Measurements from ENCODE around the gene FHOD3.

The FHOD3 gene

DNA sequence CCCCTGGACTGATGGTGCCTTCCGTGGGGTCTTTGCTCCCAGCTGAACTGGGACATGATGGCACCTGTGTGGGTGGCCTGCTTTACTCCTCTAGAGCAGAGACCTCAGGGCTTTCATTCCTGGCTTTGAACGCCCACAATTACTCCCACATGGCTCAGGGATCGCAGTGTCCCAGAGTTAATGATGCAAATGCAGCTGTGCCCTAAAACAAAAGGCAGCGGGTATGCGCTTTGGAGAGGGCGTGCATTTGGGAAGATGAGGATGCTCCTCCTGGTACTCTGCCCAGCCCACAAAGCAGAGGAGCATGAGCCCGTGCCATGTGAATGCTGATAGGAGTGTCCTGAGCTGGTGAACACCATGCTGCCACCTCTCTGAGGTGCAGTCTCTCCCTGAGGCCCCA, 173.4 kb downstream of the FHOD3 start:
- no peak for TF ChIP-seq SIN3A (IDR thresholded peaks at IDR 0.05; ENCODE audit: borderline replicate concordance, insufficient read depth, low read length)
- TF ChIP-seq POLR2AphosphoS5 (IDR thresholded peaks at IDR 0.05; ENCODE audit: low read depth, low read length) = no peak
- TF ChIP-seq, protein P1, sequence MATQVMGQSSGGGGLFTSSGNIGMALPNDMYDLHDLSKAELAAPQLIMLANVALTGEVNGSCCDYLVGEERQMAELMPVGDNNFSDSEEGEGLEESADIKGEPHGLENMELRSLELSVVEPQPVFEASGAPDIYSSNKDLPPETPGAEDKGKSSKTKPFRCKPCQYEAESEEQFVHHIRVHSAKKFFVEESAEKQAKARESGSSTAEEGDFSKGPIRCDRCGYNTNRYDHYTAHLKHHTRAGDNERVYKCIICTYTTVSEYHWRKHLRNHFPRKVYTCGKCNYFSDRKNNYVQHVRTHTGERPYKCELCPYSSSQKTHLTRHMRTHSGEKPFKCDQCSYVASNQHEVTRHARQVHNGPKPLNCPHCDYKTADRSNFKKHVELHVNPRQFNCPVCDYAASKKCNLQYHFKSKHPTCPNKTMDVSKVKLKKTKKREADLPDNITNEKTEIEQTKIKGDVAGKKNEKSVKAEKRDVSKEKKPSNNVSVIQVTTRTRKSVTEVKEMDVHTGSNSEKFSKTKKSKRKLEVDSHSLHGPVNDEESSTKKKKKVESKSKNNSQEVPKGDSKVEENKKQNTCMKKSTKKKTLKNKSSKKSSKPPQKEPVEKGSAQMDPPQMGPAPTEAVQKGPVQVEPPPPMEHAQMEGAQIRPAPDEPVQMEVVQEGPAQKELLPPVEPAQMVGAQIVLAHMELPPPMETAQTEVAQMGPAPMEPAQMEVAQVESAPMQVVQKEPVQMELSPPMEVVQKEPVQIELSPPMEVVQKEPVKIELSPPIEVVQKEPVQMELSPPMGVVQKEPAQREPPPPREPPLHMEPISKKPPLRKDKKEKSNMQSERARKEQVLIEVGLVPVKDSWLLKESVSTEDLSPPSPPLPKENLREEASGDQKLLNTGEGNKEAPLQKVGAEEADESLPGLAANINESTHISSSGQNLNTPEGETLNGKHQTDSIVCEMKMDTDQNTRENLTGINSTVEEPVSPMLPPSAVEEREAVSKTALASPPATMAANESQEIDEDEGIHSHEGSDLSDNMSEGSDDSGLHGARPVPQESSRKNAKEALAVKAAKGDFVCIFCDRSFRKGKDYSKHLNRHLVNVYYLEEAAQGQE (IDR thresholded peaks at IDR 0.05; ENCODE audit: insufficient read depth in 1 of 2, low read depth in 2 of 2, low read length in 2 of 2) = no peak
- no peak for TF ChIP-seq FOXP2 (optimal IDR thresholded peaks at IDR 0.05; ENCODE audit: borderline replicate concordance, extremely low read depth, extremely low read length, insufficient read depth)
- no peak for TF ChIP-seq TAF1 (IDR thresholded peaks at IDR 0.05; ENCODE audit: borderline replicate concordance, insufficient read depth, low read length)

DNA sequence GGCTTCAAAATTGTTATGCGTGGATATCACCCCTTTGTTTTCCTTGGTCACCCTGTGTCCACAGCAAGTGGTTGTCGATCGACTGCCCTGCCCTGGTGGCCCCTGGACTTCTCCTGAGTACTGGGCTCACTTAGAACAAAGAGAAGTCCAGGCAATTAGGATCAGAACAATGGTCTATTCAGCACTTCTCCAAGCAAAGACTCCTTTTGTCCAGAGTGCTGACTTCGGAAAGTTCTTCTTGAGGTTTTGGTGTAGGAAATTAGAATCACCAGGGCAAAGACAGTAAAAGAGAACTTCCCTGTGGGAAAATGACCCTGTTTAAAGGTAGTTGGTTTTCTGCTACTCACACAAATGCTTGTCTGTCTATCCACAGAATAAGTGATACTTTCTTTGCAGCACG, 173.9 kb downstream of the FHOD3 start:
- TF ChIP-seq FOXP2 (optimal IDR thresholded peaks at IDR 0.05; ENCODE audit: borderline replicate concordance, extremely low read depth, extremely low read length, insufficient read depth) = no peak
- TF ChIP-seq POLR2AphosphoS5 (IDR thresholded peaks at IDR 0.05; ENCODE audit: low read depth, low read length) = no peak
- no peak for TF ChIP-seq SIN3A (IDR thresholded peaks at IDR 0.05; ENCODE audit: borderline replicate concordance, insufficient read depth, low read length)

DNA sequence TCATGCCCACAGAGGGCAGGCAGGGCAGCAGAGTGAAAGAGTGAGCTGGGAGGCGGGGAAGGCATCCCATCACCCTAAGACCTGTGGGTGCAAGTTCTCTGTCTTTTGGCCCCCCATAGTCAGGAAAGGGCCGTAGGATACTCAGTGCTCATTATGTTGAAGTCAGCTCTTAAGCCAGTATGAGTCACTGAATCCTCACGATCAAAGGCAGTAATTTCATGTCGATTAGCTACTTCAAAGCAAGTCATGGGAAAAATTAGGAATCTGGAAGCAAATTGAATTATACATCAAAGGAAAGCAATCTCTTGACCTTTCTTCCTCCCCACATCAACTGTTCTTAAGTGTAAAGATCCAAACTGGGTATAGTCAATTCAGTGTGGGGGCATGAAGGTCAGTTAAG, 178.9 kb downstream of the FHOD3 start:
- no peak for TF ChIP-seq FOXP2 (optimal IDR thresholded peaks at IDR 0.05; ENCODE audit: borderline replicate concordance, extremely low read depth, extremely low read length, insufficient read depth)
- TF ChIP-seq, protein P1 (IDR thresholded peaks at IDR 0.05; ENCODE audit: insufficient read depth in 1 of 2, low read depth in 2 of 2, low read length in 2 of 2) = no peak
- TF ChIP-seq SIN3A (IDR thresholded peaks at IDR 0.05; ENCODE audit: borderline replicate concordance, insufficient read depth, low read length) = no peak

DNA sequence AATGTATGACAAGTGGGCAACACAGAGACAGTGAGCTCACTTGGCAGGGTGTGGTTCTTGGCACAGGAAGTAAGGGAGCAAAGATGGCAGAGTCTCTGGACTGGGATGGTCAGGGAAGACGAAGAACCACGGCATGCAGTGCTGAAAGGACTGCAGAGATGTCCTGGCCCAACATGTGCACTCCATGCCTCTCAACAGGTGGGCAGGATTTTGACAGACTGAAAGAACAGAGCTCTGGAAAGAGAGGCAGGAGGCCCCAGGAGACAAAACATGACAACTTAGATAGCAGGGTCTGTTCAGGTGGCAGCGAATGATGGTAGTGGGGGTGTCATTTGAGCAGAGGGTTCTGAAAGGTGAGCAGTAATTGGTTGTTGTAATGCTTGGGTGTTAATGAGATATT, 180.3 kb downstream of the FHOD3 start:
- no peak for TF ChIP-seq SIN3A (IDR thresholded peaks at IDR 0.05; ENCODE audit: borderline replicate concordance, insufficient read depth, low read length)
- no peak for TF ChIP-seq TAF1 (IDR thresholded peaks at IDR 0.05; ENCODE audit: borderline replicate concordance, insufficient read depth, low read length)
- no peak for TF ChIP-seq FOXP2 (optimal IDR thresholded peaks at IDR 0.05; ENCODE audit: borderline replicate concordance, extremely low read depth, extremely low read length, insufficient read depth)
- TF ChIP-seq POLR2AphosphoS5 (IDR thresholded peaks at IDR 0.05; ENCODE audit: low read depth, low read length) = no peak
- TF ChIP-seq, protein P1 (IDR thresholded peaks at IDR 0.05; ENCODE audit: insufficient read depth in 1 of 2, low read depth in 2 of 2, low read length in 2 of 2) = no peak

DNA sequence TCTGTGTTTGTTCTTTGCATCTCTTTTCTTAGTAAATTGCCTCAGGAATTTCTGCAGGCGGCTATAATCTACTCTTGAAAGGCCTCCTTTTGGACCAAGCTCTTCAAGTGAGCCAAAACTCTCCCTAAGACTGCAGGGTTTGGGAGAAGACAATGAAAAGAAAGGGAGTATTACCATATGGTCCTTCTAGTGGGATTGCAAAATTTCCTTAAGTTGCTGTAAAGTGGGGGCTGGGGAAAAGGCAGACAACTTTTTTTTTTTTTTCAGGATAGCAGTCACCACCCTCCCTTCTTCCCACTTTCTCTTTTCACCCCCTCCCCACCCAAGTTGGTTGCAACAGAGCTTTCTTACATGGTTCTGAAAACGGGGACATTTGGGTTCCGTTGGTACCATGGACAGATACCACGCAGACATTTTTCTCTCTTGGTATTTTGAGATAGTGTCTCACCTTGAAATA, 183.7 kb downstream of the FHOD3 start:
- TF ChIP-seq SIN3A (IDR thresholded peaks at IDR 0.05; ENCODE audit: borderline replicate concordance, insufficient read depth, low read length) (no peak), FOXP2 (optimal IDR thresholded peaks at IDR 0.05; ENCODE audit: borderline replicate concordance, extremely low read depth, extremely low read length, insufficient read depth) (no peak), POLR2AphosphoS5 (IDR thresholded peaks at IDR 0.05; ENCODE audit: low read depth, low read length) (no peak), TAF1 (IDR thresholded peaks at IDR 0.05; ENCODE audit: borderline replicate concordance, insufficient read depth, low read length) (no peak)
- TF ChIP-seq, protein P1 (IDR thresholded peaks at IDR 0.05; ENCODE audit: insufficient read depth in 1 of 2, low read depth in 2 of 2, low read length in 2 of 2) = peak; percentile 61 to 91; a peak in 3 of 4 replicates

All from PFSK-1 (cell line).